Liver (tissue), 9 donors: Measurements from ENCODE around the gene DOCK8. TPM values are rescaled to one million over a fixed set of nuclear protein-coding genes. Genes with fewer than 3 reads are reported as not detected.

ENCODE experiments used
- DNase-seq: peaks from one replicate; pipeline ENCODE4 v3.0.0-alpha.2; 2017; ENCODE audit warnings: low spot score
- H3K27ac ChIP-seq, 2 donors: one replicate each; pipeline ENCODE4 v1.7.0; 2013; ENCODE audit warnings: inconsistent platforms in 2 of 2, low read length in 2 of 2, control low read depth in 1 of 2, low read depth in 1 of 2, mild to moderate bottlenecking in 1 of 2
- H3K27me3 ChIP-seq, 4 donors: one replicate each; pipeline versions ENCODE4 v1.6.1 to v1.7.0; 2013; ENCODE audit warnings: low read length in 3 of 4, inconsistent platforms in 1 of 4, mild to moderate bottlenecking in 1 of 4, moderate library complexity in 1 of 4; ENCODE audit not compliant: control insufficient read depth in 4 of 4, insufficient read depth in 4 of 4
- H3K36me3 ChIP-seq, 4 donors: one replicate each; pipeline versions ENCODE4 v1.6.1 to v1.7.0; 2013; ENCODE audit warnings: low read length in 3 of 4, mild to moderate bottlenecking in 3 of 4, low read depth in 1 of 4, moderate library complexity in 1 of 4; ENCODE audit not compliant: control insufficient read depth in 4 of 4, insufficient read depth in 3 of 4
- H3K4me1 ChIP-seq, 4 donors: one replicate each; pipeline versions ENCODE4 v1.6.1 to v1.7.0; 2013; ENCODE audit warnings: low read length in 3 of 4, mild to moderate bottlenecking in 3 of 4, moderate library complexity in 1 of 4; ENCODE audit not compliant: control insufficient read depth in 4 of 4, insufficient read depth in 4 of 4
- H3K4me3 ChIP-seq, 3 donors: one replicate each; pipeline versions ENCODE4 v1.6.1 to v1.7.0; 2013; ENCODE audit warnings: low read length in 3 of 3, control low read depth in 1 of 3, low read depth in 1 of 3, mild to moderate bottlenecking in 1 of 3
- H3K9ac ChIP-seq, 2 donors: one replicate each; pipeline ENCODE4 v1.7.0; 2013; ENCODE audit warnings: low read length in 2 of 2, mild to moderate bottlenecking in 2 of 2, moderate library complexity in 2 of 2, control low read depth in 1 of 2, low read depth in 1 of 2
- H3K9me3 ChIP-seq, 4 donors: one replicate each; pipeline versions ENCODE4 v1.6.1 to v1.7.0; 2013; ENCODE audit warnings: low read length in 3 of 4; ENCODE audit not compliant: control insufficient read depth in 4 of 4
- GABPA ChIP-seq, 2 donors: IDR thresholded peaks in 1 of 2; conservative IDR thresholded peaks in 1 of 2; 2 replicates each; pipeline ENCODE4 v1.6.1; 2016; ENCODE audit warnings: antibody characterized with exemption in 2 of 2, mild to moderate bottlenecking in 1 of 2, moderate library complexity in 1 of 2
- HNF4G ChIP-seq: IDR thresholded peaks from 2 replicates; pipeline ENCODE4 v1.6.1; 2016; ENCODE audit warnings: antibody characterized with exemption
- JUND ChIP-seq, 2 donors: IDR thresholded peaks; 2 replicates each; pipeline ENCODE4 v1.6.1; 2016; ENCODE audit warnings: antibody characterized with exemption in 2 of 2
- RAD21 ChIP-seq, 2 donors: IDR thresholded peaks; 2 replicates each; pipeline ENCODE4 v1.6.1; 2016; ENCODE audit warnings: antibody characterized with exemption in 2 of 2, mild to moderate bottlenecking in 2 of 2
- RXRA ChIP-seq, 2 donors: IDR thresholded peaks; 2 replicates each; pipeline ENCODE4 v1.6.1; 2017 to 2018; ENCODE audit warnings: antibody characterized with exemption in 2 of 2, mild to moderate bottlenecking in 1 of 2
- SP1 ChIP-seq: IDR thresholded peaks from 2 replicates; pipeline ENCODE4 v1.6.1; 2018; ENCODE audit warnings: antibody characterized with exemption, mild to moderate bottlenecking
- TAF1 ChIP-seq: conservative IDR thresholded peaks from 2 replicates; pipeline ENCODE4 v1.6.1; 2016; ENCODE audit warnings: antibody characterized with exemption, mild to moderate bottlenecking
- YY1 ChIP-seq: IDR thresholded peaks from 2 replicates; pipeline ENCODE4 v1.6.1; 2016; ENCODE audit warnings: antibody characterized with exemption, mild to moderate bottlenecking
- WGBS: extraction: QIAGEN DNeasy Blood & Tissue Kit; methylation state at CpG from one replicate; pipeline ENCODE4 v1.1.7; 2013; 5-methylcytosine and 5-hydroxymethylcytosine counted together
- polyA plus RNA-seq, 2 donors: library from polyadenylated mRNA; stranded (reverse) in 1 of 2; unstranded in 1 of 2; fragments of 200-250 nt in 1 of 2; fragments of >200 nt in 1 of 2; fragmentation: Nextera tagmentation in 1 of 2; extraction: Ambion mirVana in 1 of 2; gene quantifications; one replicate each; pipeline versions ENCODE4 v1.2.1 to v1.2.3, GENCODE V29; 2013 to 2015
- total RNA-seq, 2 donors: library from RNA; depleted of rRNA; stranded (reverse); fragments of >200 nt; gene quantifications; one replicate each; pipeline ENCODE4 v1.2.3, GENCODE V29; 2014
- TF ChIP-seq, protein P1 (sequence below): IDR thresholded peaks from 2 replicates; pipeline ENCODE4 v1.6.1; 2016; ENCODE audit warnings: antibody characterized with exemption
- TF ChIP-seq, protein P2 (sequence below): IDR thresholded peaks from 2 replicates; pipeline ENCODE4 v1.6.1; 2016; ENCODE audit warnings: antibody characterized with exemption
- TF ChIP-seq, protein P3 (sequence below): IDR thresholded peaks from 2 replicates; pipeline ENCODE4 v1.6.1; 2016; ENCODE audit warnings: antibody characterized with exemption
- TF ChIP-seq, protein P4 (sequence below): IDR thresholded peaks from 2 replicates; pipeline ENCODE4 v1.6.1; 2016; ENCODE audit warnings: antibody characterized with exemption, mild to moderate bottlenecking
- donor health status: healthy.
- donor health status: healthy.
- donor health status: healthy.
- donor health status: healthy.
- donor health status: healthy.

The DOCK8 gene
- total and polyA plus RNA-seq, 4 donors = 3.8 to 22.6 (median 7.4) TPM

DNA sequence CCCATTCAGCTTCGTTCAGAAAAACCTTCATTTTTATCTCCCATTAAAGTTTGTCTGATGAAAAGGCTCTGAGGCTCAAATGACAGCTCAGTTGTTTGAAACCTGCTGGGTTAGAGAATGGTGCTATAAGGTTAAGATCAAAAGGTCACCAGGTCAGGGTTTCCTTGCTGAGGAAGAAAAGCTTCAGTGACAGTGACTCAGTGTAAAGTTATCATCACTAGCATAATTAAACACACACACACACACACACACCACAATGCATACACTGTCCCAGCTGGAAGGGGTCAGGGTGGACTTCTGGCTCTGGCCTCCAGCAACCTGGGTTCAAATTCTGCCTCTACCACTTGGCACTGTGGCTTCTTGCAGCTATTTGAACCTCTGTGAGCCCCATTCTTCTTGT, 281.1 kb downstream of the DOCK8 start (continued):
- TF ChIP-seq, protein P1, sequence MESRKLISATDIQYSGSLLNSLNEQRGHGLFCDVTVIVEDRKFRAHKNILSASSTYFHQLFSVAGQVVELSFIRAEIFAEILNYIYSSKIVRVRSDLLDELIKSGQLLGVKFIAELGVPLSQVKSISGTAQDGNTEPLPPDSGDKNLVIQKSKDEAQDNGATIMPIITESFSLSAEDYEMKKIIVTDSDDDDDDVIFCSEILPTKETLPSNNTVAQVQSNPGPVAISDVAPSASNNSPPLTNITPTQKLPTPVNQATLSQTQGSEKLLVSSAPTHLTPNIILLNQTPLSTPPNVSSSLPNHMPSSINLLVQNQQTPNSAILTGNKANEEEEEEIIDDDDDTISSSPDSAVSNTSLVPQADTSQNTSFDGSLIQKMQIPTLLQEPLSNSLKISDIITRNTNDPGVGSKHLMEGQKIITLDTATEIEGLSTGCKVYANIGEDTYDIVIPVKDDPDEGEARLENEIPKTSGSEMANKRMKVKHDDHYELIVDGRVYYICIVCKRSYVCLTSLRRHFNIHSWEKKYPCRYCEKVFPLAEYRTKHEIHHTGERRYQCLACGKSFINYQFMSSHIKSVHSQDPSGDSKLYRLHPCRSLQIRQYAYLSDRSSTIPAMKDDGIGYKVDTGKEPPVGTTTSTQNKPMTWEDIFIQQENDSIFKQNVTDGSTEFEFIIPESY = no peak

DNA sequence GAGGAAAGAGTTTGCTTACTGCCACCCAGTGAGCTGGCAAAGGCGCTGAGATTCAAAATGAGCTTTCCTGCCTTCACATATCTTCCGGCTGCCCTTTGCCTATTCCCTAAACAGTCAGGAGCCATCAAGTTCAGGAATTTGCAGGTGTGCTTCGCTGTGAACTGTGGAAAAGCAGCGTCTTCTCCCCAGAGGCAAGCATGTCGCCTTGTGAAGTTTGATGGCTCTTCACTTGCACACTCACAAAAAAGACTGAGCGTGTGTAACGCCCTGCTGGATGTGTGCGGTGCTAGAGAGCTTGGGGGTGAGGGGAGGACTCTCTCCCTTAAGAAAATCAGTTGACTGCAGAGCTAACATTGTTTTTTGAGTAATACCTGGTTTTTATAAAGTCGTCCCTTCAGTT, 288.7 kb downstream of the DOCK8 start:
- Histone ChIP-seq H3K4me1 (peaks cover 6 to 14% (median 8%) of the 10 kb centered on the region in 4 donors), H3K4me3 (no peak overlapping the region), H3K27me3 (peaks cover 3 to 20% (median 5%) of the 10 kb centered on the region in 4 donors), H3K9me3 (no peaks in the 10 kb centered on the region), H3K36me3 (no peaks in the 10 kb centered on the region), H3K9ac (no peak overlapping the region), H3K27ac (no peak overlapping the region)
- no peak for DNase-seq
- 55% methylated on average over 9 of the region's 9 CpGs for WGBS
- TF ChIP-seq JUND (IDR thresholded peaks at IDR 0.05) (no peak), RAD21 (IDR thresholded peaks at IDR 0.05) (no peak), HNF4G (no peak), TAF1 (no peak), SP1 (no peak), YY1 (no peak), RXRA (IDR thresholded peaks at IDR 0.05) (no peak), GABPA (IDR thresholded peaks at IDR 0.05 in 1 of 2, conservative IDR thresholded peaks at IDR 0.05 in 1 of 2) (no peak)
- TF ChIP-seq, protein P2, sequence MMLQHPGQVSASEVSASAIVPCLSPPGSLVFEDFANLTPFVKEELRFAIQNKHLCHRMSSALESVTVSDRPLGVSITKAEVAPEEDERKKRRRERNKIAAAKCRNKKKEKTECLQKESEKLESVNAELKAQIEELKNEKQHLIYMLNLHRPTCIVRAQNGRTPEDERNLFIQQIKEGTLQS = no peak
- TF ChIP-seq, protein P1 = no peak
- TF ChIP-seq, protein P3, sequence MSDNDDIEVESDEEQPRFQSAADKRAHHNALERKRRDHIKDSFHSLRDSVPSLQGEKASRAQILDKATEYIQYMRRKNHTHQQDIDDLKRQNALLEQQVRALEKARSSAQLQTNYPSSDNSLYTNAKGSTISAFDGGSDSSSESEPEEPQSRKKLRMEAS = no peak
- TF ChIP-seq, protein P4, sequence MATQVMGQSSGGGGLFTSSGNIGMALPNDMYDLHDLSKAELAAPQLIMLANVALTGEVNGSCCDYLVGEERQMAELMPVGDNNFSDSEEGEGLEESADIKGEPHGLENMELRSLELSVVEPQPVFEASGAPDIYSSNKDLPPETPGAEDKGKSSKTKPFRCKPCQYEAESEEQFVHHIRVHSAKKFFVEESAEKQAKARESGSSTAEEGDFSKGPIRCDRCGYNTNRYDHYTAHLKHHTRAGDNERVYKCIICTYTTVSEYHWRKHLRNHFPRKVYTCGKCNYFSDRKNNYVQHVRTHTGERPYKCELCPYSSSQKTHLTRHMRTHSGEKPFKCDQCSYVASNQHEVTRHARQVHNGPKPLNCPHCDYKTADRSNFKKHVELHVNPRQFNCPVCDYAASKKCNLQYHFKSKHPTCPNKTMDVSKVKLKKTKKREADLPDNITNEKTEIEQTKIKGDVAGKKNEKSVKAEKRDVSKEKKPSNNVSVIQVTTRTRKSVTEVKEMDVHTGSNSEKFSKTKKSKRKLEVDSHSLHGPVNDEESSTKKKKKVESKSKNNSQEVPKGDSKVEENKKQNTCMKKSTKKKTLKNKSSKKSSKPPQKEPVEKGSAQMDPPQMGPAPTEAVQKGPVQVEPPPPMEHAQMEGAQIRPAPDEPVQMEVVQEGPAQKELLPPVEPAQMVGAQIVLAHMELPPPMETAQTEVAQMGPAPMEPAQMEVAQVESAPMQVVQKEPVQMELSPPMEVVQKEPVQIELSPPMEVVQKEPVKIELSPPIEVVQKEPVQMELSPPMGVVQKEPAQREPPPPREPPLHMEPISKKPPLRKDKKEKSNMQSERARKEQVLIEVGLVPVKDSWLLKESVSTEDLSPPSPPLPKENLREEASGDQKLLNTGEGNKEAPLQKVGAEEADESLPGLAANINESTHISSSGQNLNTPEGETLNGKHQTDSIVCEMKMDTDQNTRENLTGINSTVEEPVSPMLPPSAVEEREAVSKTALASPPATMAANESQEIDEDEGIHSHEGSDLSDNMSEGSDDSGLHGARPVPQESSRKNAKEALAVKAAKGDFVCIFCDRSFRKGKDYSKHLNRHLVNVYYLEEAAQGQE = no peak
